Activated T-helper 2 cell treated with anti-CD3 and anti-CD28 coated beads, Interferon-gamma antibody, Interleukin-2, Interleukin-4, amounts not matched to agents 10 μg/mL and 5 μg/mL and 100 μg/mL, durations not matched to agents 14 hours and 24 hours and 36 hours (primary cell): ENCODE measurements around the gene SLC12A5. TPM values are rescaled to one million over a fixed set of nuclear protein-coding genes. Genes with fewer than 3 reads are reported as not detected.
A peak's percentile ranks its signal among the peaks of the same experiment; 100 is the strongest.

Experiments
- DNase-seq: peaks from one replicate; pipeline ENCODE4 v3.0.0; 2021; ENCODE audit warnings: low spot score
- H3K27ac Mint-ChIP-seq: one replicate; pipeline ENCODE4 v1.8.0; 2021; ENCODE audit warnings: mixed read lengths
- H3K27me3 Mint-ChIP-seq: one replicate; pipeline ENCODE4 v1.8.0; 2021; ENCODE audit warnings: low read depth, mixed read lengths
- H3K36me3 Mint-ChIP-seq: one replicate; pipeline ENCODE4 v1.8.0; 2021; ENCODE audit warnings: low read depth, mixed read lengths
- H3K4me1 Mint-ChIP-seq: one replicate; pipeline ENCODE4 v1.8.0; 2021; ENCODE audit warnings: low read depth, mixed read lengths
- H3K4me3 Mint-ChIP-seq: one replicate; pipeline ENCODE4 v1.8.0; 2021; ENCODE audit warnings: low read depth, mild to moderate bottlenecking, moderate library complexity, mixed read lengths
- H3K9me3 Mint-ChIP-seq: one replicate; pipeline ENCODE4 v1.8.0; 2021; ENCODE audit warnings: mixed read lengths
- intact Hi-C: fragments of 100-400 bp; cut with micrococcal nuclease; formaldehyde crosslinking; loops from one replicate; pipeline ENCODE4 v1.15.1; 2023
- total RNA-seq: library from RNA; stranded (reverse); gene quantifications from 2 replicates; pipeline ENCODE4 v1.2.3, GENCODE V29; 2022

SLC12A5 gene
- total RNA-seq, 1 donor from 2014 or later: 0.73 TPM

DNA sequence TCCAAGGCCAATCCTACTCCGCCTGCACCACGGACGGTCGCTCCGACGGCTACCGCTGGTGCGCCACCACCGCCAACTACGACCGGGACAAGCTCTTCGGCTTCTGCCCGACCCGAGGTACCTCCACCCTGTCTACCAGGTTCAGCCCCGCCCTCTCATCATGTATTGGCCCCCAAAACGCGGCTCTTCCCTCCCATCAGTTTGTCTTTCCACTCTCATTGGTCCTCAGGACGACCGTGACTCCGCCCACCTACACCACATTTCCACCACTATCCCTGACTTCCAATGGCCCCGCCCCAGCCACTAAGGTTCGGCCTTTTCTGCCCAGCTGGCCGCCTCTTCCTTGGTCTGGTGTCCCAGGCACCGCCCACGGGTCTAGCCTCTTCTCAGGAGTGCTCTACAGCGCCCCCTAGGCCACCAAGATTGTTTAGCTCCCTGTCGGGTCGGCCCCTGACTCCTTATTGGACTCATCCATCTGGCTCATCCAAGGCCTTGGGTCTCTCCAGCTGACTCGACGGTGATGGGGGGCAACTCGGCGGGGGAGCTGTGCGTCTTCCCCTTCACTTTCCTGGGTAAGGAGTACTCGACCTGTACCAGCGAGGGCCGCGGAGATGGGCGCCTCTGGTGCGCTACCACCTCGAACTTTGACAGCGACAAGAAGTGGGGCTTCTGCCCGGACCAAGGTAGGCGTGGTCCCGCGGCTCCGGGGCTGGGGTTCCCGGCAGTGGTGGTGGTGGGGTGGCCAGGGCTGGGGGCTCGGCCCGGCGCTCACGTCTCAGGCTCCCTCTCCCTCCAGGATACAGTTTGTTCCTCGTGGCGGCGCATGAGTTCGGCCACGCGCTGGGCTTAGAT, 17.2 kb upstream of the SLC12A5 start:
- peaks cover 5% of the 10 kb centered on the region for H3K36me3 Mint-ChIP-seq
- H3K4me1 Mint-ChIP-seq: peaks cover 47% of the 10 kb centered on the region
- no peaks in the 10 kb centered on the region for H3K9me3 Mint-ChIP-seq
- DNase-seq: no peak
- intact Hi-C loops: loop anchor here (1.0 to 5.0 kb wide), 2 partner anchors 25 to 40 kb away; partner anchors contain the start of gene ZNF335
- H3K27me3 Mint-ChIP-seq: peaks cover 62% of the 10 kb centered on the region
- peak overlapping the region; percentile 35 for H3K4me3 Mint-ChIP-seq
- no peak overlapping the region for H3K27ac Mint-ChIP-seq

GRCh38 chr20:46012921-46013320, 16.1 kb upstream of the SLC12A5 start:
- no peak overlapping the region for H3K27ac Mint-ChIP-seq
- H3K4me3 Mint-ChIP-seq: no peak overlapping the region
- H3K36me3 Mint-ChIP-seq: peaks cover 5% of the 10 kb centered on the region
- H3K9me3 Mint-ChIP-seq: no peaks in the 10 kb centered on the region
- H3K27me3 Mint-ChIP-seq: peaks cover 62% of the 10 kb centered on the region
- intact Hi-C loops: loop anchor here (1.0 to 5.0 kb wide), 2 partner anchors 26 to 41 kb away; partner anchors contain the start of gene ZNF335
- peaks cover 45% of the 10 kb centered on the region for H3K4me1 Mint-ChIP-seq
- no peak for DNase-seq

DNA sequence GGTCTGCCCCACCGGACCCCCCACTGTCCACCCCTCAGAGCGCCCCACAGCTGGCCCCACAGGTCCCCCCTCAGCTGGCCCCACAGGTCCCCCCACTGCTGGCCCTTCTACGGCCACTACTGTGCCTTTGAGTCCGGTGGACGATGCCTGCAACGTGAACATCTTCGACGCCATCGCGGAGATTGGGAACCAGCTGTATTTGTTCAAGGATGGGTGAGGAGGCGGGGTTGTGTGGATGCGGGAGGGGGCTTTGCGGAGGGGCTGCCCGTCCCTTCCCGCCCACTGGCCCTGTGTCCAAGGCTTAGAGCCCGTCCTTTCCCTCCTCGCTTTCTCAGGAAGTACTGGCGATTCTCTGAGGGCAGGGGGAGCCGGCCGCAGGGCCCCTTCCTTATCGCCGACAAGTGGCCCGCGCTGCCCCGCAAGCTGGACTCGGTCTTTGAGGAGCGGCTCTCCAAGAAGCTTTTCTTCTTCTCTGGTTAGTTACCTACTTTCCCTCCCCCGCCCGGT, 15.6 kb upstream of the SLC12A5 start:
- peaks cover 40% of the 10 kb centered on the region for H3K4me1 Mint-ChIP-seq
- H3K27me3 Mint-ChIP-seq: peaks cover 60% of the 10 kb centered on the region
- no peaks in the 10 kb centered on the region for H3K9me3 Mint-ChIP-seq
- H3K27ac Mint-ChIP-seq: no peak overlapping the region
- H3K4me3 Mint-ChIP-seq: no peak overlapping the region
- H3K36me3 Mint-ChIP-seq: peaks cover 5% of the 10 kb centered on the region
- intact Hi-C loops: loop anchor here (5.0 kb wide), 1 partner anchor 41 kb away; the partner anchor contains the start of gene ZNF335
- DNase-seq: no peak

GRCh38 chr20:46013829-46014516, 15.0 kb upstream of the SLC12A5 start:
- peaks cover 60% of the 10 kb centered on the region for H3K27me3 Mint-ChIP-seq
- DNase-seq: peak; percentile 49
- no peak overlapping the region for H3K27ac Mint-ChIP-seq
- peak overlapping the region; percentile 34 for H3K4me3 Mint-ChIP-seq
- H3K9me3 Mint-ChIP-seq: no peaks in the 10 kb centered on the region
- H3K4me1 Mint-ChIP-seq: peaks cover 37% of the 10 kb centered on the region
- H3K36me3 Mint-ChIP-seq: peaks cover 5% of the 10 kb centered on the region
- intact Hi-C loops: loop anchor here (1.0 to 5.0 kb wide), 3 partner anchors 8 to 161 kb away; partner anchors contain the start of gene ZNF335

DNA sequence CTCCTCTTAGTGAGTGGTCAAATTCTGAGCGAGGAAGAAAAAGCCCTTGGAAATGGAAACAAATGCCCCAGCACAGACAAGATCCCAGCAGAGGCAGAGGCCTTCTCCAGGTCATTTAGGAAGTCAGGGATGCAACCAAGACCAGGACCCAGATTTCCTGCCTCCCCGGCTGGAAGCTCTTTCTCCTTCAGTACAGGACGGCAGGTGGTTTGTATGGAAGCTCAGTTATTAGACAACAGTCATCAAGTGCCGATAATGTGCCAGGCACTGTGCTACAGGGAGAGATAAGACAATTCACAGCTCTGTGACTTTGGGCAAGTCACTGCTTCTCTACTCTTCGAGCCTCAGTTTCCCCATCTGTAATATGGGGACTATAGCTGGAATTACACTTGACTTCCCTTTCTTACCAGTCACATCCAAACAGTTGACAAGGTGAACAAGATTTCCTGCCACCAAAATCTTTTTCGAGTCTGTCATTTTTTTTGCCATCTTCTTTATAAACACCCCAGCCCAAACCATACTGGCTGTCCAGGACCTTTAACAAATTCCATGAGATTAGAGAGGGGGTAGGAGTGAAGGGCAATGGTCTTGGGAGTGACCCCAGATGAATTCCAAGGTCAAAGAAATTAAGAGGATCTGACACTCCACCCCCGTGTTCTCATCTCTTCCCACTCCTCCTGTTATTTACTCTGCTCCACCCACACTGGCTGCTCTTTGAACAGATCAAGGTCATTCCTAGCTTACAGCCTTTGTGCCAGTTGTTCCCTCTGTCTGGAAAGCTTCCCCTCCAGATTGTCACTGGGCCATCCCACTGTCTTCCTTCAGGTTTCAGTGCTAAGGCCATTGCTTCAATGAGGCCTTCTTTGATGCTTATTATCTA, 14.3 kb upstream of the SLC12A5 start:
- Mint-ChIP-seq H3K4me1 (peaks cover 32% of the 10 kb centered on the region), H3K27ac (no peak overlapping the region), H3K27me3 (peaks cover 52% of the 10 kb centered on the region)

GRCh38 chr20:46017272-46017671, 11.7 kb upstream of the SLC12A5 start:
- Mint-ChIP-seq H3K36me3 (no peaks in the 10 kb centered on the region), H3K27ac (no peak overlapping the region)

More for the DNA sequence above, 14.3 kb upstream of the SLC12A5 start:
- H3K9me3 Mint-ChIP-seq: no peaks in the 10 kb centered on the region
- no peak for DNase-seq
- peaks cover 5% of the 10 kb centered on the region for H3K36me3 Mint-ChIP-seq
- H3K4me3 Mint-ChIP-seq: peak overlapping the region; percentile 6
- intact Hi-C loops: loop anchor here (1.0 to 5.0 kb wide), 3 partner anchors 8 to 160 kb away; partner anchors contain the start of gene ZNF335

GRCh38 chr20:46018112-46018511, 10.9 kb upstream of the SLC12A5 start:
- Mint-ChIP-seq H3K4me3 (no peak overlapping the region), H3K9me3 (no peaks in the 10 kb centered on the region), H3K27me3 (peaks cover 32% of the 10 kb centered on the region), H3K4me1 (peaks cover 21% of the 10 kb centered on the region), H3K27ac (no peak overlapping the region), H3K36me3 (no peaks in the 10 kb centered on the region)
- intact Hi-C loops: no loop called here
- DNase-seq: no peak

More at GRCh38 chr20:46017272-46017671, 11.7 kb upstream of the SLC12A5 start:
- no peak overlapping the region for H3K4me3 Mint-ChIP-seq
- peaks cover 40% of the 10 kb centered on the region for H3K27me3 Mint-ChIP-seq
- H3K4me1 Mint-ChIP-seq: peaks cover 20% of the 10 kb centered on the region
- DNase-seq: no peak
- intact Hi-C loops: no loop called here
- H3K9me3 Mint-ChIP-seq: no peaks in the 10 kb centered on the region

DNA sequence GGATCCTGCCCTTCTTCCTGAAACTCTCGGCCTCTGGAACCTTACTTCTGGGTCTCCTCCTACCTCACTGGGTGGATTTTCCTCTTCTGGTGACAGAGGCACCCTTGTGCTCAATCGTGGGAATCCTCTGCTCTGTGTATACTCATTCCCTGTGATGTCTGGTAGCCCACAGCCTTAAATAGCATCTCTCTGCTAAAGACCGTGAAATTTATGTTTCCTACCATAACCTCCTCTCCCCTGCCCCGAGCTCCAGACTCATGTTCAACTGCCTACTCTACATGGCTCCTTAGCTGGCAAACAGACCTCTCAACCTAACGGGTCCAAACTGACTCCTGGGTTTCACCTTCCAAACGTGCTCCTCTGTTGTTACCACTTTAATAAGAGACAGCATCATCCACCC, 10.4 kb upstream of the SLC12A5 start:
- H3K27ac Mint-ChIP-seq: no peak overlapping the region
- intact Hi-C loops: no loop called here
- no peak overlapping the region for H3K4me3 Mint-ChIP-seq
- H3K9me3 Mint-ChIP-seq: no peaks in the 10 kb centered on the region
- no peaks in the 10 kb centered on the region for H3K36me3 Mint-ChIP-seq
- H3K27me3 Mint-ChIP-seq: peaks cover 37% of the 10 kb centered on the region
- peaks cover 26% of the 10 kb centered on the region for H3K4me1 Mint-ChIP-seq
- DNase-seq: no peak

- no peak for DNase-seq
- no peak overlapping the region for H3K27ac Mint-ChIP-seq
- peaks cover 17% of the 10 kb centered on the region for H3K4me1 Mint-ChIP-seq
- no peaks in the 10 kb centered on the region for H3K36me3 Mint-ChIP-seq
- intact Hi-C loops: loop anchor here (5.0 kb wide), 1 partner anchor 42 kb away; no protein-coding TSS in a partner anchor
- H3K27me3 Mint-ChIP-seq: peaks cover 40% of the 10 kb centered on the region
- no peaks in the 10 kb centered on the region for H3K9me3 Mint-ChIP-seq
- peak overlapping the region; percentile 9 for H3K4me3 Mint-ChIP-seq
Observed at GRCh38 chr20:46020555-46020954, 8.5 kb upstream of the SLC12A5 start.

DNA sequence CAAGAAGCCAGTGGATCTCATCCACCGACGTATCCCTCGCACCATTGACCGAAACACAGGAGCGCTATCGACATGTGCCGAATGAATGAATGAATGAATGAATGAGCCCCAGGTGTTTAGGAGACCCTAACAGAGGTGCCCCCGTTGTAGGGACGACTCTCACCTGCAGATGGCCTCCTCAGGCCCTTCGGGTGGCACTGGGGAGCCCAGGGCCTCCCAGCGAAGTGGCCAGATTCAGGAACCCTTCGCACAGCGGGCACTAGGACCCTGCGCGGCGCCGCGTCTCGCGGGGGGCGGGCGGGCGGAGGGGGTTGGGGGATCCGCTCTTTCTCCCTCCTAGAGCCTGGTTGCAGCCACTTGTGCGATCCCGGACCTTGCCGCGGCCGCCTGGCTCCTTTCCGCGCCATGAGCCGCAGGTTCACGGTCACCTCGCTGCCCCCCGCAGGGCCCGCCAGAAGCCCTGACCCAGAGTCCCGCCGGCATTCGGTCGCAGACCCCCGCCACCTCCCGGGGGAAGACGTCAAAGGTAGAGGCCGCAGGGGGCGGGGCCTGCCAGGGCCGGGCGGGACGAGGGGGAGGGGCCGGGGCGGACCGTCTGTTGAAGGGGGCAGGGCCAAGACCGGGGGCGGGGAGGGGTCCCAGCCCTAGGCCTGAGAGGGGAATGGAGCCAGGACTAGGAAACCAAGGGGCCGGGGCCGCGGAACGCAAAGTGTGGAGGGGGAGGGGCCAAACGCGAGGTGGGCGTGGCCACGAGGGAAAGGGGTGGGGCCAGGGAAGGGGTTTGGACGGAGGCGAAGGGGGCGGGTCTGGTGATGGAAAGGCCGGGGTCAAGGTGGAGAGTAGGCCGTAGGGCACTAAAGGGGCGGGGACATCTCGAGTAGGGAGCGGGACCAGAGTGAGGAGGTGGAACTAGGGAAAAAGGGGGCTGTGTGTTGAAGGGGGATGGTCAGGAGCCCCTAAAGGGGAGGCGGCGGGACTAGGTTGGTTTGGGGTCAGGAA, 7.4 kb upstream of the SLC12A5 start:
- H3K4me1 Mint-ChIP-seq: peaks cover 17% of the 10 kb centered on the region
- H3K27me3 Mint-ChIP-seq: peaks cover 37% of the 10 kb centered on the region
- no peaks in the 10 kb centered on the region for H3K9me3 Mint-ChIP-seq
- intact Hi-C loops: loop anchor here (1.0 to 5.0 kb wide), 3 partner anchors 7 to 153 kb away; no protein-coding TSS in a partner anchor
- no peaks in the 10 kb centered on the region for H3K36me3 Mint-ChIP-seq
- DNase-seq: no peak
- no peak overlapping the region for H3K27ac Mint-ChIP-seq
- peak overlapping the region; percentile 69 for H3K4me3 Mint-ChIP-seq
